ENCODE results near the gene ADAMTS17. TPM values are rescaled to one million over a fixed set of nuclear protein-coding genes. Genes with fewer than 3 reads are reported as not detected.
"Not testable (repeated sequence)": the region's sequence is repeated elsewhere in the genome, so short reads cannot be mapped to it uniquely, and the experiment has no call there.

ADAMTS17 gene
- total RNA-seq, 1 donor from 2014 or later: 2.3 TPM

GRCh38 chr15:100093211-100094126, 248.3 kb downstream of the ADAMTS17 start:
- ATAC-seq (no peak), DNase-seq (ENCODE audit: low spot score) (no peak)
- intact Hi-C loops (cut with DNase I): no loop called here

GRCh38 chr15:100092034-100092433, 249.7 kb downstream of the ADAMTS17 start:
- ATAC-seq (no peak), DNase-seq (ENCODE audit: low spot score) (no peak)
- intact Hi-C loops (cut with DNase I): no loop called here

GRCh38 chr15:100090411-100090810, 251.4 kb downstream of the ADAMTS17 start:
- intact Hi-C loops (cut with DNase I): no loop called here
- ATAC-seq (no peak), DNase-seq (ENCODE audit: low spot score) (no peak)

GRCh38 chr15:100084042-100084821, 257.5 kb downstream of the ADAMTS17 start:
- ATAC-seq; DNase-seq (ENCODE audit: low spot score): not testable (repeated sequence)
- intact Hi-C loops (cut with DNase I): loop anchor here (5.0 kb wide), 1 partner anchor 1353 kb away; no protein-coding TSS in a partner anchor

- intact Hi-C loops (cut with DNase I): loop anchor here (5.0 kb wide), 1 partner anchor 1354 kb away; no protein-coding TSS in a partner anchor
- DNase-seq (ENCODE audit: low spot score): no peak
- ATAC-seq: no peak
These were observed 258.2 kb downstream of the ADAMTS17 start for GRCh38 chr15:100083572-100083971.

- DNase-seq (ENCODE audit: low spot score): no peak
- ATAC-seq: no peak
These were observed 258.9 kb downstream of the ADAMTS17 start for GRCh38 chr15:100082761-100083402.

GRCh38 chr15:100081454-100081853, 260.3 kb downstream of the ADAMTS17 start:
- intact Hi-C loops (cut with DNase I): loop anchor here (5.0 kb wide), 1 partner anchor 1356 kb away; no protein-coding TSS in a partner anchor

More at GRCh38 chr15:100082761-100083402, 258.9 kb downstream of the ADAMTS17 start:
- intact Hi-C loops (cut with DNase I): loop anchor here (5.0 kb wide), 1 partner anchor 1354 kb away; no protein-coding TSS in a partner anchor

GRCh38 chr15:100078511-100079220, 263.1 kb downstream of the ADAMTS17 start:
- intact Hi-C loops (cut with DNase I): no loop called here

More at GRCh38 chr15:100081454-100081853, 260.3 kb downstream of the ADAMTS17 start:
- DNase-seq (ENCODE audit: low spot score) (no peak), ATAC-seq (no peak)

GRCh38 chr15:100075229-100075628, 266.5 kb downstream of the ADAMTS17 start:
- intact Hi-C loops (cut with DNase I): no loop called here
- DNase-seq (ENCODE audit: low spot score) (no peak), ATAC-seq (no peak)

More at GRCh38 chr15:100078511-100079220, 263.1 kb downstream of the ADAMTS17 start:
- no peak for DNase-seq (ENCODE audit: low spot score)
- no peak for ATAC-seq

- intact Hi-C loops (cut with DNase I): no loop called here
- DNase-seq (ENCODE audit: low spot score): no peak
- no peak for ATAC-seq
These were observed 267.8 kb downstream of the ADAMTS17 start for GRCh38 chr15:100073982-100074381.

GRCh38 chr15:100066521-100067280, 275.1 kb downstream of the ADAMTS17 start:
- ATAC-seq; DNase-seq (ENCODE audit: low spot score); intact Hi-C loops (cut with DNase I): not testable (repeated sequence)

GRCh38 chr15:100061944-100062343, 279.8 kb downstream of the ADAMTS17 start:
- no peak for DNase-seq (ENCODE audit: low spot score)
- ATAC-seq: no peak
- intact Hi-C loops (cut with DNase I): no loop called here

GRCh38 chr15:100060276-100060926, 281.4 kb downstream of the ADAMTS17 start:
- ATAC-seq (no peak), DNase-seq (ENCODE audit: low spot score) (no peak)
- intact Hi-C loops (cut with DNase I): no loop called here

- intact Hi-C loops (cut with DNase I): no loop called here
These were observed 282.3 kb downstream of the ADAMTS17 start for GRCh38 chr15:100059521-100059920.

GRCh38 chr15:100059094-100059493, 282.7 kb downstream of the ADAMTS17 start:
- intact Hi-C loops (cut with DNase I): no loop called here
- ATAC-seq: peak; percentile 73
- DNase-seq (ENCODE audit: low spot score): no peak

More at GRCh38 chr15:100059521-100059920, 282.3 kb downstream of the ADAMTS17 start:
- no peak for DNase-seq (ENCODE audit: low spot score)
- ATAC-seq: no peak

- ATAC-seq (peak; percentile 5), DNase-seq (ENCODE audit: low spot score) (no peak)
- intact Hi-C loops (cut with DNase I): no loop called here
These were observed 283.3 kb downstream of the ADAMTS17 start for GRCh38 chr15:100058458-100058857.

- DNase-seq (ENCODE audit: low spot score) (no peak), ATAC-seq (no peak)
- intact Hi-C loops (cut with DNase I): no loop called here
These were observed 284.5 kb downstream of the ADAMTS17 start for GRCh38 chr15:100057281-100057680.
